Neural crest cell (in vitro differentiated cells): ENCODE results near the gene PERCC1. TPM values are rescaled to one million over a fixed set of nuclear protein-coding genes. Genes with fewer than 3 reads are reported as not detected.
A peak's percentile ranks its signal among the peaks of the same experiment; 100 is the strongest.
"Not testable (repeated sequence)": the region's sequence is repeated elsewhere in the genome, so short reads cannot be mapped to it uniquely, and the experiment has no call there.

Experiments used
- DNase-seq: peaks from one replicate; pipeline ENCODE4 v3.0.0; 2021; ENCODE audit warnings: low read depth, mixed read lengths, low spot score
- H3K27ac Mint-ChIP-seq: one replicate; pipeline ENCODE4 v1.8.0; 2021; ENCODE audit warnings: mild to moderate bottlenecking, mixed read lengths; ENCODE audit not compliant: unreplicated experiment
- H3K27me3 Mint-ChIP-seq: 2 replicates; pipeline ENCODE4 v1.8.0; 2021; ENCODE audit warnings: low read depth, mild to moderate bottlenecking, mixed read lengths
- H3K36me3 Mint-ChIP-seq: 2 replicates; pipeline ENCODE4 v1.8.0; 2021; ENCODE audit warnings: low read depth, mild to moderate bottlenecking, mixed read lengths
- H3K4me1 Mint-ChIP-seq: 2 replicates; pipeline ENCODE4 v1.8.0; 2021; ENCODE audit warnings: mixed read lengths
- H3K4me3 Mint-ChIP-seq: one replicate; pipeline ENCODE4 v1.8.0; 2021; ENCODE audit warnings: mild to moderate bottlenecking, mixed read lengths
- H3K9me3 Mint-ChIP-seq: 2 replicates; pipeline ENCODE4 v1.8.0; 2021; ENCODE audit warnings: mixed read lengths
- CTCF ChIP-seq: fragments of 200-600 bp; sonication (generic); conservative IDR thresholded peaks from 2 replicates; pipeline ENCODE4 v1.5.0; 2021; ENCODE audit warnings: antibody characterized with exemption, mild to moderate bottlenecking
- total RNA-seq: library from RNA; stranded (reverse); gene quantifications from 2 replicates; pipeline ENCODE4 v1.2.1, GENCODE V29; 2021

The PERCC1 gene
- total RNA-seq, 1 donor from 2014 or later: not detected

- Mint-ChIP-seq H3K27ac (peak within 1 kb of the TSS; percentile 88), H3K36me3 (no peaks in the 10 kb centered on the region), H3K9me3 (no peaks in the 10 kb centered on the region), H3K4me1 (peaks cover 27% of the 10 kb centered on the region), H3K4me3 (peak within 1 kb of the TSS; percentile 91), H3K27me3 (peaks cover 6% of the 10 kb centered on the region)
- peak; percentile 78 for DNase-seq
- no peak for TF ChIP-seq CTCF
Measured at GRCh38 chr16:1474796-1475551, 44.1 kb downstream of the PERCC1 start, which contains the start of gene CLCN7. Gene CLCN7 (minus strand): TSS chr16:1475028. CDS start chr16:1474974, 54 bp downstream.

GRCh38 chr16:1475552-1476114 lies 44.8 kb downstream of the PERCC1 start:
- no peak for DNase-seq
- Mint-ChIP-seq H3K36me3 (no peaks in the 10 kb centered on the region), H3K4me3 (peak overlapping the region; percentile 91), H3K27ac (peak overlapping the region; percentile 88), H3K9me3 (no peaks in the 10 kb centered on the region), H3K4me1 (peaks cover 23% of the 10 kb centered on the region), H3K27me3 (peaks cover 6% of the 10 kb centered on the region)
- TF ChIP-seq CTCF: no peak

DNA sequence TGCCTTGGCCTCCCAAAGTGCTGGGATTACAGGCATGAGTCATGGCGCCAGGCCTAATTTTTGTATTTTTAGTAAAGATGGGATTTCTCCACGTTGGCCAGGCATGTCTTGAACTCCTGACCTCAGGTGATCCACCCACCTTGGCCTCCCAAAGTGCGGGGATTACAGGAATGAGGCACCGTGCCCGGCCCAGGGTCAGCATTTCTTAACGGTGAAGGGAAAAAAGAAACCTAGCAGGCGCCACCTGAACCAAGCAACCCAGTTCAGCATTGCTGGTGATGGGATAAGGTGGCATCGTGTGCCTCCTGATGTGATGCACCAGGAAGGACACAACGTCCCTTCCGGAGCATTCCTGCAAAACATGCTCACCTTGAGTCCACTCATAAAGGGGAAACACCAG lies 46.2 kb downstream of the PERCC1 start:
- no peak for TF ChIP-seq CTCF
- Mint-ChIP-seq H3K27ac (no peak overlapping the region), H3K4me1 (peaks cover 18% of the 10 kb centered on the region), H3K9me3 (no peaks in the 10 kb centered on the region), H3K27me3 (peaks cover 12% of the 10 kb centered on the region), H3K36me3 (no peaks in the 10 kb centered on the region), H3K4me3 (no peak overlapping the region)
- no peak for DNase-seq

GRCh38 chr16:1478937-1479336 lies 48.1 kb downstream of the PERCC1 start:
- peaks cover 21% of the 10 kb centered on the region for H3K27me3 Mint-ChIP-seq
- not testable (repeated sequence) for DNase-seq, H3K4me3 Mint-ChIP-seq, H3K9me3 Mint-ChIP-seq, H3K36me3 Mint-ChIP-seq, H3K27ac Mint-ChIP-seq
- H3K4me1 Mint-ChIP-seq: peaks cover 12% of the 10 kb centered on the region

DNA sequence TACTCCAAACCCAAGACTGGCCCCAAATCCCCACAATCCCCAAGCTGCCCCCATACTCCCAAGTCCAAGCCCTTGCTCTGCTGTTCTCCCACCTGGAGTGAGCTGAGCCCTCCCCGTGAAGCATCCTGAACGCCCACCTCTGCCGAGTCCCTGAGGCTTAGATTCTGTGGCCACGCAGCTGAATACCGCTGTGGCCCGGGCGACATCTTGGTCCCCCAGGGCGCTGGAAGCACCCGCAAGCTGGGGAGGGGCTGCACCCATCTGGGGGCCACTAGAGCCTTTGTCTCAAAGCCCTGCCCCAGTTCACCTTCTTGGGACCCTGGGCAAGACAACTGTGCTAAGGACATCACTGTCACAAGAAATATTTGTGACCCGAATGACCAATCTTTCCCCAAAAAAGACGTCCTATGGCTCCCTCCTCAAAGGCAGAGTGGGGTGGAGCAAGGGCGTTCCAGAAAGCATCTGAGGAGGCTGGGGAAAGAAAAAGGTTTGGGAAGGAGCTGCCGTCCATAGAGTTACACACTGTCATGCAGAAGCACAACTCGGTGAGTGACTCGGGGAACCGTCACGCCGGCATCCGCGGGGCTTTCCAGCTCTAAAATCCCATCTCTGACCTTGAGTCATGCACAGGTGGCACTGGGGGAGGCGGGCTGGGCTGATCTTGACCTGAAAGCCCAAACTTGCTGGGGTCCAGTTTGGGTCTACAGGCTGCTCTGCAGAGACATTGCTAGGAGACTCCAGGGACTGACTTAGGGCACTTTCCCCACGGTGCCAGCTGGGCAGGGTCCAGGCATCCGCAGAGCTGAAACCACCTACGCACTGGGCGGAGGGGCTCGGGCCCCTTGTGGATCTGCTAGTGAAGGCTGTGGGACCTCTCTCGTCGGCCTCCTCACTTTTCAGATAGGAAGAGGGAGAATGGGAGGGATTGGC lies 51.3 kb downstream of the PERCC1 start:
- Mint-ChIP-seq H3K4me3 (no peak overlapping the region), H3K27me3 (peaks cover 29% of the 10 kb centered on the region), H3K9me3 (no peaks in the 10 kb centered on the region), H3K4me1 (no peaks in the 10 kb centered on the region), H3K27ac (no peak overlapping the region), H3K36me3 (no peaks in the 10 kb centered on the region)
- no peak for DNase-seq
- no peak for TF ChIP-seq CTCF

Other genes starting within 250 kb of the PERCC1 start
- gene TPSG1, start 205.8 kb upstream of the PERCC1 start, total RNA-seq: not detected in 2 replicates
- not detected in 2 replicates for gene TPSB2, start 200.9 kb upstream of the PERCC1 start, total RNA-seq
- not detected in 2 replicates for gene TPSAB1, start 190.4 kb upstream of the PERCC1 start, total RNA-seq
- gene TPSD1, start 175.0 kb upstream of the PERCC1 start, total RNA-seq: not detected in 2 replicates
- 301 and 311 TPM in 2 replicates for gene UBE2I, start 121.4 kb upstream of the PERCC1 start, total RNA-seq
- 3.4 and 4.0 TPM in 2 replicates for gene BAIAP3, start 97.4 kb upstream of the PERCC1 start, total RNA-seq
- 65.6 and 66.2 TPM in 2 replicates for gene TSR3, start 79.2 kb upstream of the PERCC1 start, total RNA-seq
- gene GNPTG, start 79.1 kb upstream of the PERCC1 start, total RNA-seq: 32.8 and 38.3 TPM in 2 replicates
- 18.6 and 26.2 TPM in 2 replicates for gene UNKL, start 16.4 kb upstream of the PERCC1 start, total RNA-seq
- gene UQCC4, start 10.3 kb upstream of the PERCC1 start, total RNA-seq: 17.1 and 17.8 TPM in 2 replicates
- gene CCDC154, start 13.5 kb downstream of the PERCC1 start, total RNA-seq: 1.2 and 1.9 TPM in 2 replicates
- 74.5 and 82.4 TPM in 2 replicates for gene CLCN7, start 44.0 kb downstream of the PERCC1 start, total RNA-seq
- gene PTX4, start 57.9 kb downstream of the PERCC1 start, total RNA-seq: 0.28 TPM in 1 of 2 replicates, not detected in the other
- 77.9 and 87.5 TPM in 2 replicates for gene TELO2, start 62.3 kb downstream of the PERCC1 start, total RNA-seq
- 0.98 and 1.3 TPM in 2 replicates for gene TMEM204, start 102.6 kb downstream of the PERCC1 start, total RNA-seq
- 43.3 and 45.8 TPM in 2 replicates for gene IFT140, start 181.0 kb downstream of the PERCC1 start, total RNA-seq
- gene CRAMP1, start 181.3 kb downstream of the PERCC1 start, total RNA-seq: 38.3 TPM in 2 replicates
- gene JPT2, start 247.2 kb downstream of the PERCC1 start, total RNA-seq: 247 and 261 TPM in 2 replicates